GM18526 (cell line): ENCODE results near the gene PRRX1.

Source experiments
- POLR2A ChIP-seq: IDR thresholded peaks from 3 replicates; pipeline ENCODE4 v1.6.1; 2011; ENCODE audit not compliant: insufficient read length; ENCODE audit errors: extremely low read depth

Gene PRRX1

GRCh38 chr1:170696591-170697290 is 32.8 kb downstream of the PRRX1 start:
- no peak for TF ChIP-seq POLR2A

GRCh38 chr1:170697316-170697715 is 33.4 kb downstream of the PRRX1 start:
- TF ChIP-seq POLR2A, result no peak

- TF ChIP-seq POLR2A, result no peak
Observed at GRCh38 chr1:170698301-170699275, 34.7 kb downstream of the PRRX1 start.

- no peak for TF ChIP-seq POLR2A
Observed at GRCh38 chr1:170699696-170700095, 35.8 kb downstream of the PRRX1 start.

- no peak for TF ChIP-seq POLR2A
Observed at GRCh38 chr1:170700842-170701615, 37.1 kb downstream of the PRRX1 start.

- no peak for TF ChIP-seq POLR2A
Observed at GRCh38 chr1:170701962-170702361, 38.0 kb downstream of the PRRX1 start.

- no peak for TF ChIP-seq POLR2A
Observed at GRCh38 chr1:170703591-170703990, 39.7 kb downstream of the PRRX1 start.

- no peak for TF ChIP-seq POLR2A
Observed at GRCh38 chr1:170704256-170704655, 40.3 kb downstream of the PRRX1 start.

GRCh38 chr1:170705981-170706380 is 42.0 kb downstream of the PRRX1 start:
- TF ChIP-seq POLR2A, result no peak

- no peak for TF ChIP-seq POLR2A
Observed at GRCh38 chr1:170707117-170707516, 43.2 kb downstream of the PRRX1 start.

GRCh38 chr1:170707959-170708655 is 44.2 kb downstream of the PRRX1 start:
- TF ChIP-seq POLR2A, result no peak

- no peak for TF ChIP-seq POLR2A
Observed at GRCh38 chr1:170711682-170712081, 47.8 kb downstream of the PRRX1 start.

GRCh38 chr1:170714163-170714562 is 50.2 kb downstream of the PRRX1 start:
- TF ChIP-seq POLR2A, result no peak

- no peak for TF ChIP-seq POLR2A
Observed at GRCh38 chr1:170714938-170715337, 51.0 kb downstream of the PRRX1 start.
